Mesodermal cell (in vitro differentiated cells): ENCODE results near the gene IPMK.

Source experiments
- H3K27ac ChIP-seq: 2 replicates; pipeline ENCODE4 v1.7.0; 2013; ENCODE audit warnings: mild to moderate bottlenecking, low read depth, low read length, moderate library complexity; ENCODE audit not compliant: severe bottlenecking
- H3K36me3 ChIP-seq: 2 replicates; pipeline ENCODE4 v1.7.1; 2013; ENCODE audit warnings: mild to moderate bottlenecking, low read length, moderate library complexity; ENCODE audit not compliant: control insufficient read depth, insufficient read depth
- H3K4me1 ChIP-seq: one replicate; pipeline ENCODE4 v1.7.1; 2013; ENCODE audit warnings: mild to moderate bottlenecking, low read length; ENCODE audit not compliant: insufficient read depth, control insufficient read depth, poor library complexity, severe bottlenecking
- H3K4me3 ChIP-seq: 2 replicates; pipeline ENCODE4 v1.7.0; 2013; ENCODE audit warnings: low read length, control low read depth, mild to moderate bottlenecking; ENCODE audit not compliant: insufficient read depth, poor library complexity, severe bottlenecking; ENCODE audit errors: extremely low read depth
- H3K9me3 ChIP-seq: 2 replicates; pipeline ENCODE4 v1.7.1; 2013; ENCODE audit warnings: mild to moderate bottlenecking, low read length, moderate library complexity; ENCODE audit not compliant: control insufficient read depth
- WGBS, 2 experiments: methylation state at CpG; one replicate each; pipeline ENCODE4 v1.1.5; 2013; ENCODE audit warnings: missing lambda C conversion rate in 2 of 2; ENCODE audit not compliant: insufficient coverage in 2 of 2; 5-methylcytosine and 5-hydroxymethylcytosine counted together

Gene IPMK

DNA sequence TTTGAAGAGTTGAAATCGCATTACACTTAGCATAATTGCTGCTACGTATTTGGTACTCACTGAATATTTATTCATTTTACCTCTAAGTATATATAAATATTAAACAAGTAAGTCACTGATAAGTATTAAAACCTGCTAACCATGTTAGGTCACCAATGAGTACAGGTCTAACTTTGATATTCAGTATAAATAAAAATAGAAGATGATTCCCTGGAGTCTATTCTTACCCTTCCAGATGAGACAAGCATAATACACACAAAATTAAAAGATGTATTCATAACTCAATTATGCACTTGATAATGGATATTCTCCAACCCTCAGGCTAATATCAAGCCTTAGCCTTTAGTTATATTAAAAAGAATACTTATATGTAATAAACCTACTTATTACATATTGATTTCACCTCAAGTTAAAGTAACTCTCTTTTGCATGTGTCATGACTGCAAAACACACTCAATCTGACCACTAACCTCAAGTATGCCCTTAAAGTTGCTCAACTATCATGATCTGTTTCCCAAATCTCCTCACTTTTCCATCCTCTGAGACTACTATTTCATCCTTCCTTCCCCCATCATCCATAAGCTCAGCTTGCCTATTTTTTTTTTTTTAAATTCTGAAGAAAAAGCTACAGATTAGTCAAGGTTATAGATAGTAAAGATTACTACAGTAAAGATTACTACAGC lies 46.8 kb downstream of the IPMK start:
- Histone ChIP-seq H3K4me3 (no peak overlapping the region), H3K27ac (no peak overlapping the region), H3K9me3 (no peaks in the 10 kb centered on the region), H3K36me3 (no peaks in the 10 kb centered on the region), H3K4me1 (peaks cover 6% of the 10 kb centered on the region)
- no CpG with 5 or more reads among the region's 2 CpGs for WGBS, 2 experiments

GRCh38 chr10:58219875-58220274 lies 47.8 kb downstream of the IPMK start:
- Histone ChIP-seq H3K36me3 (no peaks in the 10 kb centered on the region), H3K4me3 (no peak overlapping the region), H3K27ac (no peak overlapping the region), H3K9me3 (no peaks in the 10 kb centered on the region), H3K4me1 (peaks cover 6% of the 10 kb centered on the region)

DNA sequence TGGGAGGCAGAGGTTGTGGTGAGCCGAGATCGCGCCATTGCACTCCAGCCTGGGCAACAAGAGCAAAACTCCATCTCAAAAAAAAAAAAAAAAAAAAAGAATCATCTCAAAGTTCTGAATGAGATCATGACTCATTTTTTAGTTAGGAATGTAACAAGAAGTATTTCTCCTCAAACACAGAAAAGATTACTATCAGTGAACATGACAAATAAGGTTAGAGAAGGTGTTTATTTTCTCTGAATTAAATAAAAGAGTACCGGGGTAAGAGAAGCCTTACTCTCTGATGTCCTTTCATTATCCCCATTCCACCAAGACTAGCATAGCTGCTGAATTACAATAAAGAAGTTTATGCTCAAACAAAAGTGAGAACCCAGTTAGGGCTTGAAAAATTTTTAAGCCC lies 50.1 kb downstream of the IPMK start:
- peaks cover 3% of the 10 kb centered on the region for H3K36me3 ChIP-seq
- H3K9me3 ChIP-seq, result no peaks in the 10 kb centered on the region
- no peak overlapping the region for H3K27ac ChIP-seq
- H3K4me3 ChIP-seq, result no peak overlapping the region
- WGBS, 2 experiments, result no CpG with 5 or more reads among the region's 4 CpGs
- H3K4me1 ChIP-seq, result peaks cover 6% of the 10 kb centered on the region

DNA sequence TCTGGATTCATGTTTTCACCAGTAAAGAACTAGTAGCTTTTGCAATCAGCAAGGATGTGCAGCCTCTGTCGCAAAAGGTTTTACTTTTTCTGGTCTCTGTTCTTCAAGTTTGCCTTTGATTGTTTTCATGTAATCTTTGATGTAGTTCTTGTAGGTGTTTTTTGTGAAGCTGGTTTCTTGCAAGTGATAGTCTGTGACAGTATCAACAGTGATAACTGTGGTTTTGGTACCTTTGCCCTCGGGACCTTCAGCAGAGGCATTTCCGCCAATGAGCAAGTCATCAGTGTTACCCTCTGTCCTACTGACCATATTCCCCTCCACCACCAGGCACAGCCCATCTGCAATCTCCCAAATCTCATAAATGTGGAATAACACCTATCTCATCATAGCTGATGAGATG lies 55.1 kb downstream of the IPMK start:
- Histone ChIP-seq H3K4me3 (no peak overlapping the region), H3K9me3 (no peaks in the 10 kb centered on the region), H3K4me1 (no peaks in the 10 kb centered on the region), H3K36me3 (peaks cover 16% of the 10 kb centered on the region), H3K27ac (no peak overlapping the region)
- WGBS, 2 experiments, result 100% methylated on average over 2 to 3 of the region's 3 CpGs

DNA sequence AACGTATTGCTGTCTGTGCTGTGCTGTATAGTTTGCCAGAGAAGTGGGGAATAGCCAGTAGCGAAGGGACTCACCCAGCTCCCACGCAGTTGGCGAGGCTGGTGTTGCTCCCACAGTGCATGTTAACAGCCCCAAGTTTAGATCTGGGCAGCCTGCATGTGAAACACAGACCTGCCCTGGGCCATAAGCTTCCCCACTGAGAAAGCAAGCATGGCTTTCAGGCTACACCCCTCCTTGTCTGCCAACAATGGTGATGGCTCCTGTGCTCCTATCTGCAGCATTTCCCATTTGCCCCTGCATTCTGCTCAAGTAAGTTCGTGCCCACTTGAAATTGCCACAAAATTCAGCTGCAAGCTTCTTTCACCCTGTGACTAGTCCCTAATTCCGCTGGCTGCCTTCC lies 57.5 kb downstream of the IPMK start:
- Histone ChIP-seq H3K27ac (no peak overlapping the region), H3K4me1 (no peaks in the 10 kb centered on the region), H3K9me3 (no peaks in the 10 kb centered on the region), H3K4me3 (no peak overlapping the region), H3K36me3 (peaks cover 16% of the 10 kb centered on the region)
- WGBS, 2 experiments, result 87 to 88% methylated on average over 6 of the region's 6 CpGs

DNA sequence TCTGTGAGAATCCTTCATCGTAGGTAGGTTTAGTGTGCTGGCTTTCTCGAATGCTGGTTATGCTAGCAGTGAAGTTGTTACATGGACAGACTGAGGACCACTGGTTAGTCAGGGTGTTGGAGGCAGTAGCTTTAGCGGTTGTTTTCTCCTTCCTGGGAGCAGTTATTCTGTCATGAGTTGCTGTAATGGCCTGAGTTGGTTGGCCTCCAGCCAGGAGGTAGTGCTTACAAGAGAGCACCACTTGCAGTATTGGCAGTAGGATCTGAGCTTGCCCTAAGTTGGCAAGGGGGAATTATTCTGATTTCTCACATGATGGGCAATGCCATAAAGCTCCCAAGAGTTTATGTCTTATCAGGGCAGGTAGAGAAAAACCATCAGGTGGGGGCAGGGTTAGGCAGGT lies 58.0 kb downstream of the IPMK start:
- Histone ChIP-seq H3K9me3 (no peaks in the 10 kb centered on the region), H3K4me1 (no peaks in the 10 kb centered on the region), H3K27ac (no peak overlapping the region), H3K4me3 (no peak overlapping the region), H3K36me3 (peaks cover 16% of the 10 kb centered on the region)
- 98 to 100% methylated on average over 3 of the region's 3 CpGs for WGBS, 2 experiments

- Histone ChIP-seq H3K27ac (no peak overlapping the region), H3K9me3 (no peaks in the 10 kb centered on the region), H3K36me3 (peaks cover 12% of the 10 kb centered on the region), H3K4me1 (no peaks in the 10 kb centered on the region), H3K4me3 (no peak overlapping the region)
- WGBS, 2 experiments, result no CpG with 5 or more reads among the region's 1 CpG
Observed at GRCh38 chr10:58206251-58206650, 61.4 kb downstream of the IPMK start.

DNA sequence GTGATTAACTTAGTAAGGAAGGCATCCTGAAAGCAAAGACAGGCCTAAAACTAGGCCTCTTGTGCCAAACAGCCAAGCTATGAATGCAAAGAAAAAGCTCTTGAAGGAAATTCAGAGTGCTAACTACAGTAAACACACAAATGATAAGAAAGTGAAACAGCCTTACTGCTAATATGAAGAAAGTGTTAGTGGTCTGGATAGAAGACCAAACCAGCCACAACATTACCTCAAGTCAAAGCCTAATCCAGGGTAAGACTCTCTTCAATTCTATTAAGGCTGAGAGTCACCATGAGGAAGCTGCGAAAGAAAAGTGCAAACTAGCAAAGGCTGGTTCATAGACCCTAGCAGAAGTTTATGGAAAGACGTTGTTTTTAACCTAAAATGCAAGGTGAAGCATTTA lies 66.0 kb downstream of the IPMK start:
- peaks cover 9% of the 10 kb centered on the region for H3K36me3 ChIP-seq
- H3K4me3 ChIP-seq, result no peak overlapping the region
- H3K9me3 ChIP-seq, result no peaks in the 10 kb centered on the region
- WGBS, 2 experiments, result 88 to 100% methylated on average over 1 to 2 of the region's 2 CpGs
- H3K4me1 ChIP-seq, result no peaks in the 10 kb centered on the region
- H3K27ac ChIP-seq, result no peak overlapping the region

- WGBS, 2 experiments, result 70 to 93% methylated on average over 2 of the region's 3 CpGs
- Histone ChIP-seq H3K27ac (no peak overlapping the region), H3K4me3 (no peak overlapping the region), H3K4me1 (no peaks in the 10 kb centered on the region), H3K36me3 (no peaks in the 10 kb centered on the region), H3K9me3 (no peaks in the 10 kb centered on the region)
Observed at GRCh38 chr10:58189269-58189668, 78.4 kb downstream of the IPMK start.

GRCh38 chr10:58184120-58184670 lies 83.5 kb downstream of the IPMK start:
- peaks cover 4% of the 10 kb centered on the region for H3K4me1 ChIP-seq
- no peaks in the 10 kb centered on the region for H3K36me3 ChIP-seq
- no peak overlapping the region for H3K27ac ChIP-seq
- no peaks in the 10 kb centered on the region for H3K9me3 ChIP-seq
- WGBS, 2 experiments, result 100% methylated on average over 2 of the region's 7 CpGs; no CpG with 5 or more reads in 1 of the 2 experiments
- H3K4me3 ChIP-seq, result no peak overlapping the region

- Histone ChIP-seq H3K36me3 (no peaks in the 10 kb centered on the region), H3K9me3 (no peaks in the 10 kb centered on the region), H3K4me3 (no peak overlapping the region), H3K27ac (no peak overlapping the region), H3K4me1 (peaks cover 13% of the 10 kb centered on the region)
- WGBS, 2 experiments, result 88 to 90% methylated on average over 5 to 6 of the region's 6 CpGs
Observed at GRCh38 chr10:58180666-58181065, 87.0 kb downstream of the IPMK start.
